LNCaP clone FGC (cell line): Measurements from ENCODE around the gene PEX5L.

Experiments used
- DNase-seq: peaks from one replicate; pipeline ENCODE4 v3.0.0-alpha.2; 2011; ENCODE audit warnings: low read depth
- H3K4me3 ChIP-seq: 2 replicates; pipeline ENCODE4 v1.5.1; 2011; ENCODE audit warnings: mild to moderate bottlenecking, low read depth, low read length, control low read depth
- CTCF ChIP-seq: IDR thresholded peaks from 2 replicates; pipeline ENCODE4 v1.5.1; 2012; ENCODE audit warnings: mild to moderate bottlenecking; ENCODE audit not compliant: control insufficient read depth, insufficient read depth; ENCODE audit errors: extremely low read depth

The PEX5L gene

GRCh38 chr3:179876440-179876839 lies 160.3 kb downstream of the PEX5L start:
- no peak for TF ChIP-seq CTCF
- H3K4me3 ChIP-seq = no peak overlapping the region
- no peak for DNase-seq

- no peak overlapping the region for H3K4me3 ChIP-seq
- no peak for DNase-seq
- no peak for TF ChIP-seq CTCF
These were observed 163.9 kb downstream of the PEX5L start for GRCh38 chr3:179872842-179873241.

- no peak for TF ChIP-seq CTCF
- H3K4me3 ChIP-seq = no peak overlapping the region
- DNase-seq = no peak
These were observed 165.0 kb downstream of the PEX5L start for GRCh38 chr3:179871782-179872181.

GRCh38 chr3:179868715-179869114 lies 168.0 kb downstream of the PEX5L start:
- H3K4me3 ChIP-seq = no peak overlapping the region
- no peak for DNase-seq
- TF ChIP-seq CTCF = no peak

- no peak for DNase-seq
- H3K4me3 ChIP-seq = no peak overlapping the region
- no peak for TF ChIP-seq CTCF
These were observed 168.8 kb downstream of the PEX5L start for GRCh38 chr3:179867961-179868360.

- TF ChIP-seq CTCF = no peak
- no peak overlapping the region for H3K4me3 ChIP-seq
- DNase-seq = no peak
These were observed 170.8 kb downstream of the PEX5L start for GRCh38 chr3:179865861-179866505.

- no peak for TF ChIP-seq CTCF
- DNase-seq = no peak
- H3K4me3 ChIP-seq = no peak overlapping the region
These were observed 174.8 kb downstream of the PEX5L start for GRCh38 chr3:179861953-179862352.
